ENCODE results near the gene LIN52. TPM values are rescaled to one million over a fixed set of nuclear protein-coding genes. Genes with fewer than 3 reads are reported as not detected.

LIN52 gene
- total RNA-seq, 1 experiment from 2014 or later, result 6.7 TPM

- BruUV-seq (replicated peaks), result no TSS peak
- in situ Hi-C loops (cut with HindIII; ENCODE audit: low pct_unique_long_range_greater_than_20kb, low sequenced_read_pairs), result no loop called here
- no peaks in the 10 kb centered on the region for H3K27me3 ChIP-seq (ENCODE audit: control insufficient read depth, insufficient read depth, low read length)
- H3K4me3 ChIP-seq (ENCODE audit: low read depth in 2 of 2, low read length in 2 of 2), result no peak overlapping the region
- ChIA-PET CTCF (interaction anchor here (0.6 to 0.7 kb wide), 2 partner anchors 306 to 308 kb away, joined by 3 read pairs; no protein-coding TSS in a partner anchor), POLR2A (no interaction called here)
- peak; percentile 72; the same call in 1 of the 2 replicates for ATAC-seq
- intact Hi-C loops (cut with micrococcal nuclease; ENCODE audit: unreplicated experiment), result no loop called here
- H3K4me1 ChIP-seq (ENCODE audit: control insufficient read depth, insufficient read depth, low read length), result no peaks in the 10 kb centered on the region
- H3K27ac ChIP-seq (ENCODE audit: low read length), result no peak overlapping the region
- no peaks in the 10 kb centered on the region for H3K36me3 ChIP-seq (ENCODE audit: control insufficient read depth, insufficient read depth, low read length)
- H3K9me3 ChIP-seq (ENCODE audit: control insufficient read depth, insufficient read depth, low read depth, low read length), result no peaks in the 10 kb centered on the region
- DNase-seq (ENCODE audit: low read depth, low spot score), result no peak
- TF ChIP-seq, protein P1, sequence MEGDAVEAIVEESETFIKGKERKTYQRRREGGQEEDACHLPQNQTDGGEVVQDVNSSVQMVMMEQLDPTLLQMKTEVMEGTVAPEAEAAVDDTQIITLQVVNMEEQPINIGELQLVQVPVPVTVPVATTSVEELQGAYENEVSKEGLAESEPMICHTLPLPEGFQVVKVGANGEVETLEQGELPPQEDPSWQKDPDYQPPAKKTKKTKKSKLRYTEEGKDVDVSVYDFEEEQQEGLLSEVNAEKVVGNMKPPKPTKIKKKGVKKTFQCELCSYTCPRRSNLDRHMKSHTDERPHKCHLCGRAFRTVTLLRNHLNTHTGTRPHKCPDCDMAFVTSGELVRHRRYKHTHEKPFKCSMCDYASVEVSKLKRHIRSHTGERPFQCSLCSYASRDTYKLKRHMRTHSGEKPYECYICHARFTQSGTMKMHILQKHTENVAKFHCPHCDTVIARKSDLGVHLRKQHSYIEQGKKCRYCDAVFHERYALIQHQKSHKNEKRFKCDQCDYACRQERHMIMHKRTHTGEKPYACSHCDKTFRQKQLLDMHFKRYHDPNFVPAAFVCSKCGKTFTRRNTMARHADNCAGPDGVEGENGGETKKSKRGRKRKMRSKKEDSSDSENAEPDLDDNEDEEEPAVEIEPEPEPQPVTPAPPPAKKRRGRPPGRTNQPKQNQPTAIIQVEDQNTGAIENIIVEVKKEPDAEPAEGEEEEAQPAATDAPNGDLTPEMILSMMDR (IDR thresholded peaks at IDR 0.05), result peak; percentile 65
- TF ChIP-seq, protein P2, sequence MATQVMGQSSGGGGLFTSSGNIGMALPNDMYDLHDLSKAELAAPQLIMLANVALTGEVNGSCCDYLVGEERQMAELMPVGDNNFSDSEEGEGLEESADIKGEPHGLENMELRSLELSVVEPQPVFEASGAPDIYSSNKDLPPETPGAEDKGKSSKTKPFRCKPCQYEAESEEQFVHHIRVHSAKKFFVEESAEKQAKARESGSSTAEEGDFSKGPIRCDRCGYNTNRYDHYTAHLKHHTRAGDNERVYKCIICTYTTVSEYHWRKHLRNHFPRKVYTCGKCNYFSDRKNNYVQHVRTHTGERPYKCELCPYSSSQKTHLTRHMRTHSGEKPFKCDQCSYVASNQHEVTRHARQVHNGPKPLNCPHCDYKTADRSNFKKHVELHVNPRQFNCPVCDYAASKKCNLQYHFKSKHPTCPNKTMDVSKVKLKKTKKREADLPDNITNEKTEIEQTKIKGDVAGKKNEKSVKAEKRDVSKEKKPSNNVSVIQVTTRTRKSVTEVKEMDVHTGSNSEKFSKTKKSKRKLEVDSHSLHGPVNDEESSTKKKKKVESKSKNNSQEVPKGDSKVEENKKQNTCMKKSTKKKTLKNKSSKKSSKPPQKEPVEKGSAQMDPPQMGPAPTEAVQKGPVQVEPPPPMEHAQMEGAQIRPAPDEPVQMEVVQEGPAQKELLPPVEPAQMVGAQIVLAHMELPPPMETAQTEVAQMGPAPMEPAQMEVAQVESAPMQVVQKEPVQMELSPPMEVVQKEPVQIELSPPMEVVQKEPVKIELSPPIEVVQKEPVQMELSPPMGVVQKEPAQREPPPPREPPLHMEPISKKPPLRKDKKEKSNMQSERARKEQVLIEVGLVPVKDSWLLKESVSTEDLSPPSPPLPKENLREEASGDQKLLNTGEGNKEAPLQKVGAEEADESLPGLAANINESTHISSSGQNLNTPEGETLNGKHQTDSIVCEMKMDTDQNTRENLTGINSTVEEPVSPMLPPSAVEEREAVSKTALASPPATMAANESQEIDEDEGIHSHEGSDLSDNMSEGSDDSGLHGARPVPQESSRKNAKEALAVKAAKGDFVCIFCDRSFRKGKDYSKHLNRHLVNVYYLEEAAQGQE (IDR thresholded peaks at IDR 0.05; ENCODE audit: insufficient read depth in 1 of 2, low read depth in 2 of 2, low read length in 1 of 2), result no peak
- TF ChIP-seq SIN3A (IDR thresholded peaks at IDR 0.05; ENCODE audit: borderline replicate concordance, insufficient read depth, low read depth, low read length), result no peak
- no peak for TF ChIP-seq POLR2AphosphoS5 (IDR thresholded peaks at IDR 0.05; ENCODE audit: low read depth, low read length)
- TF ChIP-seq TCF7L2 (IDR thresholded peaks at IDR 0.05; ENCODE audit: low read depth, low read length), result no peak
Measured at GRCh38 chr14:74038020-74038859, 46.5 kb upstream of the LIN52 start.

- ChIA-PET POLR2A (no interaction called here), CTCF (no interaction called here)
- no peak overlapping the region for H3K27ac ChIP-seq (ENCODE audit: low read length)
- no peak for DNase-seq (ENCODE audit: low read depth, low spot score)
- ATAC-seq, result no peak
- intact Hi-C loops (cut with micrococcal nuclease; ENCODE audit: unreplicated experiment) (no loop called here), in situ Hi-C loops (cut with HindIII; ENCODE audit: low pct_unique_long_range_greater_than_20kb, low sequenced_read_pairs) (no loop called here)
- no peaks in the 10 kb centered on the region for H3K9me3 ChIP-seq (ENCODE audit: control insufficient read depth, insufficient read depth, low read depth, low read length)
- BruUV-seq (replicated peaks), result no TSS peak
- no peak overlapping the region for H3K4me3 ChIP-seq (ENCODE audit: low read depth in 2 of 2, low read length in 2 of 2)
- TF ChIP-seq SIN3A (IDR thresholded peaks at IDR 0.05; ENCODE audit: borderline replicate concordance, insufficient read depth, low read depth, low read length) (no peak), POLR2AphosphoS5 (IDR thresholded peaks at IDR 0.05; ENCODE audit: low read depth, low read length) (no peak), TCF7L2 (IDR thresholded peaks at IDR 0.05; ENCODE audit: low read depth, low read length) (no peak)
- TF ChIP-seq, protein P2 (IDR thresholded peaks at IDR 0.05; ENCODE audit: insufficient read depth in 1 of 2, low read depth in 2 of 2, low read length in 1 of 2), result no peak
- TF ChIP-seq, protein P1 (IDR thresholded peaks at IDR 0.05), result no peak
- H3K36me3 ChIP-seq (ENCODE audit: control insufficient read depth, insufficient read depth, low read length), result no peaks in the 10 kb centered on the region
- no peaks in the 10 kb centered on the region for H3K27me3 ChIP-seq (ENCODE audit: control insufficient read depth, insufficient read depth, low read length)
- no peaks in the 10 kb centered on the region for H3K4me1 ChIP-seq (ENCODE audit: control insufficient read depth, insufficient read depth, low read length)
Measured at GRCh38 chr14:74042296-74042695, 42.5 kb upstream of the LIN52 start.

Measured in Panc1 (cell line).